GM12878 (cell line): Measurements from ENCODE around the gene NUAK2. TPM values are rescaled to one million over a fixed set of nuclear protein-coding genes. Genes with fewer than 3 reads are reported as not detected.

Experiments
- ATAC-seq: fragments of 200-7000 bp; cut with Tn5 transposase; 3 replicates; pipeline ENCODE4 v1.9.1; 2020; ENCODE audit warnings: mild to moderate bottlenecking, moderate library complexity
- BruUV-seq: library from RNA; stranded (reverse); fragments of 400-500 nt; replicated peaks from 2 replicates; lab custom pipeline; 2021; lab: Mats Ljungman, UMichigan
- CTCF ChIA-PET: fragments of 300-600 bp; sonication (Branson Sonifier 250); formaldehyde crosslinking; extraction: SDS; loops from one replicate; lab custom pipeline; 2021; ENCODE audit warnings: inconsistent platforms; lab: Yijun Ruan, JAX
- POLR2A ChIA-PET: fragments of 350-600 bp; formaldehyde crosslinking; extraction: SDS; loops from one replicate; lab custom pipeline; 2021; ENCODE audit warnings: inconsistent platforms; lab: Charles Lee
- RAD21 ChIA-PET: fragments of 300-600 bp; sonication (Branson Sonifier 250); formaldehyde crosslinking; loops from one replicate; lab custom pipeline; 2023; ENCODE audit warnings: antibody characterized with exemption; ENCODE audit not compliant: unreplicated experiment; lab: Charles Lee
- SMC1A ChIA-PET: fragments of 300-600 bp; sonication (Branson Sonifier 250); formaldehyde crosslinking; loops from one replicate; lab custom pipeline; 2023; ENCODE audit not compliant: unreplicated experiment, uncharacterized antibody; lab: Charles Lee
- DNase-seq: peaks from one replicate; pipeline ENCODE4 v3.0.0-alpha.2; 2011; ENCODE audit warnings: low read depth, low spot score
- FAIRE-seq: peaks from 3 replicates; lab custom pipeline; 2011; peaks lifted over from hg19 to GRCh38; lab: Jason Lieb, UNC
- H2AFZ ChIP-seq: 2 replicates; pipeline ENCODE4 v1.6.0; 2011; ENCODE audit warnings: low read depth, low read length, control low read depth; ENCODE audit not compliant: control insufficient read depth
- H3K27ac ChIP-seq: 2 replicates; pipeline ENCODE4 v1.5.1; 2011; ENCODE audit warnings: control low read depth; ENCODE audit not compliant: control insufficient read depth, insufficient read depth
- H3K27me3 ChIP-seq, 2 experiments: replicated peaks in 1 of 2; 2 replicates each; pipeline versions ENCODE4 v1.6.0 to v1.6.1; 2011; ENCODE audit warnings: low read length in 1 of 2; ENCODE audit not compliant: control insufficient read depth in 2 of 2, insufficient read depth in 2 of 2
- H3K36me3 ChIP-seq, 2 experiments: 2 replicates each; pipeline ENCODE4 v1.5.1; 2011; ENCODE audit warnings: low read length in 1 of 2; ENCODE audit not compliant: control insufficient read depth in 2 of 2, insufficient read depth in 2 of 2
- H3K4me1 ChIP-seq: 2 replicates; pipeline ENCODE4 v1.6.1; 2011; ENCODE audit warnings: mild to moderate bottlenecking, low read length, moderate library complexity, mixed read lengths; ENCODE audit not compliant: control insufficient read depth, insufficient read depth
- H3K4me2 ChIP-seq: 2 replicates; pipeline ENCODE4 v1.6.0; 2011; ENCODE audit warnings: control low read depth; ENCODE audit not compliant: control insufficient read depth, insufficient read depth
- H3K4me3 ChIP-seq: fragments of 200-600 bp; sonication (generic); 2 replicates; pipeline ENCODE4 v1.5.1; 2016
- H3K79me2 ChIP-seq: 2 replicates; pipeline ENCODE4 v1.6.0; 2011; ENCODE audit warnings: low read length; ENCODE audit not compliant: control insufficient read depth, insufficient read depth
- H3K9ac ChIP-seq: 2 replicates; pipeline ENCODE4 v1.8.0; 2011; ENCODE audit warnings: low read length, control low read depth, mixed read lengths; ENCODE audit not compliant: control insufficient read depth, insufficient read depth
- H3K9me3 ChIP-seq: replicated peaks from 3 replicates; pipeline ENCODE4 v1.5.1; 2011; ENCODE audit warnings: mild to moderate bottlenecking, low read length; ENCODE audit not compliant: control insufficient read depth, insufficient read depth
- H4K20me1 ChIP-seq: 2 replicates; pipeline ENCODE4 v1.6.0; 2011; ENCODE audit not compliant: control insufficient read depth, insufficient read depth
- BRCA1 ChIP-seq: IDR thresholded peaks from 2 replicates; pipeline ENCODE4 v1.6.1; 2011; ENCODE audit warnings: low read depth, low read length, improper control_type of control experiment
- EZH2 ChIP-seq: IDR thresholded peaks from 2 replicates; pipeline ENCODE4 v1.6.1; 2012; ENCODE audit warnings: low read depth, mild to moderate bottlenecking, control low read depth, inconsistent platforms, low read length, borderline replicate concordance; ENCODE audit not compliant: control insufficient read depth
- KAT2A ChIP-seq: conservative IDR thresholded peaks from 2 replicates; pipeline ENCODE4 v1.6.1; 2011; ENCODE audit warnings: low read depth, low read length; ENCODE audit not compliant: control insufficient read depth
- MTA2 ChIP-seq: fragments of 450-650 bp; IDR thresholded peaks from 2 replicates; pipeline ENCODE4 v1.6.1; 2016; ENCODE audit warnings: low read depth, mild to moderate bottlenecking, moderate library complexity
- NRF1 ChIP-seq: conservative IDR thresholded peaks from 2 replicates; pipeline ENCODE4 v1.6.1; 2011; ENCODE audit warnings: mild to moderate bottlenecking, low read depth, low read length, improper control_type of control experiment
- PML ChIP-seq: IDR thresholded peaks from 2 replicates; pipeline ENCODE4 v1.6.1; 2012; ENCODE audit warnings: low read length, inconsistent platforms
- TBL1XR1 ChIP-seq: IDR thresholded peaks from 2 replicates; pipeline ENCODE4 v1.6.1; 2012; ENCODE audit warnings: low read depth, low read length, improper control_type of control experiment
- ZNF207 ChIP-seq: fragments of 450-650 bp; IDR thresholded peaks from 2 replicates; pipeline ENCODE4 v1.6.1; 2014; ENCODE audit warnings: antibody characterized with exemption, mild to moderate bottlenecking, borderline replicate concordance
- WGBS: methylation state at CpG from one replicate; pipeline ENCODE4 v1.1.6; 2016; ENCODE audit warnings: low lambda C conversion rate; ENCODE audit not compliant: insufficient replicate concordance, insufficient coverage; ENCODE audit errors: missing lambda C conversion rate; 5-methylcytosine and 5-hydroxymethylcytosine counted together
- in situ Hi-C: fragments of 300-500 bp; cut with MboI; formaldehyde crosslinking; loops from 9 replicates; pipeline ENCODE4 v1.14.3; 2018; ENCODE audit warnings: mixed read lengths
- intact Hi-C: fragments of 100-400 bp; cut with micrococcal nuclease; formaldehyde crosslinking; loops from one replicate; pipeline ENCODE4 v1.14.2; 2022; ENCODE audit not compliant: unreplicated experiment
- polyA plus RNA-seq, 11 experiments: library from polyadenylated mRNA; depleted of rRNA in 4 of 11; unstranded in 6 of 11; stranded (reverse) in 5 of 11; fragments of >200 nt; fragmentation: Nextera tagmentation in 4 of 11; fragmentation: Illumina TruSeq in 1 of 11; extraction: Ambion mirVana in 4 of 11; extraction: Trizol in 1 of 11; gene quantifications; 1 replicate in 1 of 11; 2 replicates in 10 of 11; pipeline versions ENCODE4 v1.2.1 to v1.2.3, GENCODE V29; 2011 to 2016; ENCODE audit warnings: inconsistent platforms in 2 of 11, missing spikeins in 2 of 11, low read depth in 1 of 11
- total RNA-seq, 4 experiments: library from RNA; depleted of rRNA in 3 of 4; stranded (reverse); fragments of >200 nt in 3 of 4; fragmentation: Illumina TruSeq in 1 of 4; extraction: Trizol in 1 of 4; gene quantifications; 2 replicates each; pipeline versions ENCODE4 v1.2.1 to v1.2.3, GENCODE V29; 2013 to 2021

The NUAK2 gene
- total and polyA plus RNA-seq, 10 of the 15 experiments (the other 5 are each of a cell fraction or from before 2014, with no cell fraction given) = 0.27 to 3.0 (median 1.2) TPM

- ChIA-PET SMC1A (interaction anchor here (1.0 to 17.4 kb wide), 5 partner anchors 30 to 198 kb away, joined by 3 to 427 read pairs (median 10); partner anchors contain the start of gene TMCC2), POLR2A (interaction anchor here (1.6 kb wide), 1 partner anchor 20 kb away, joined by 9 read pairs; no protein-coding TSS in a partner anchor), RAD21 (interaction anchor here (0.6 to 21.3 kb wide), 6 partner anchors 11 to 271 kb away, joined by 3 to 728 read pairs (median 6); partner anchors contain the start of gene TMCC2), CTCF (interaction anchor here (0.7 to 42.1 kb wide), 8 partner anchors 12 to 198 kb away, joined by 3 to 2333 read pairs (median 46); partner anchors contain the start of genes NUAK2 and TMCC2)
- Histone ChIP-seq H3K9me3 (no peaks in the 10 kb centered on the region), H3K36me3 (no peaks in the 10 kb centered on the region), H4K20me1 (peaks cover 4% of the 10 kb centered on the region), H3K79me2 (no peaks in the 10 kb centered on the region), H3K4me3 (no peak overlapping the region), H3K4me2 (no peak overlapping the region), H3K27me3 (no peaks in the 10 kb centered on the region; a peak in 1 of 4 replicates), H2AFZ (no peak overlapping the region), H3K27ac (no peak overlapping the region), H3K9ac (no peak overlapping the region), H3K4me1 (no peaks in the 10 kb centered on the region)
- intact Hi-C loops = loop anchor here (5.0 kb wide), 1 partner anchor 118 kb away; no protein-coding TSS in a partner anchor
- ATAC-seq (no peak), FAIRE-seq (no peak)
- in situ Hi-C loops = loop anchor here (5.0 kb wide), 1 partner anchor 283 kb away; no protein-coding TSS in a partner anchor
- no TSS peak for BruUV-seq
- WGBS = 0% methylated on average over 1 of the region's 1 CpG
- TF ChIP-seq TBL1XR1 = no peak
- TF ChIP-seq EZH2 = no peak
- TF ChIP-seq BRCA1 = no peak
- no peak for TF ChIP-seq ZNF207
- no peak for TF ChIP-seq PML
- TF ChIP-seq NRF1 = no peak
- no peak for TF ChIP-seq MTA2
- TF ChIP-seq KAT2A = no peak
- TF ChIP-seq, all 136 proteins: peak for 0
- no peak for DNase-seq
Observed at GRCh38 chr1:205259998-205260397, 61.5 kb downstream of the NUAK2 start.
